CD4-positive, CD25-positive, alpha-beta regulatory T cell (primary cell): ENCODE results near the gene PLEKHA1. TPM values are rescaled to one million over a fixed set of nuclear protein-coding genes. Genes with fewer than 3 reads are reported as not detected.

Experiments used
- ATAC-seq, 2 donors: fragments of 150-1000 bp; cut with Tn5 transposase; one replicate each; pipeline ENCODE4 v1.10.0; 2021; ENCODE audit warnings: low read depth in 2 of 2, moderate number of reproducible peaks in 2 of 2, moderate library complexity in 1 of 2
- DNase-seq, 3 donors: peaks; one replicate each; pipeline versions ENCODE4 v3.0.0 to v3.0.0-alpha.2; 2012 to 2022; ENCODE audit warnings: mixed read lengths in 1 of 3
- H3K27ac ChIP-seq: one replicate; pipeline ENCODE4 v1.7.0; 2013; ENCODE audit warnings: mild to moderate bottlenecking, low read length; ENCODE audit not compliant: insufficient read depth, poor library complexity, severe bottlenecking
- H3K27me3 ChIP-seq: one replicate; pipeline ENCODE4 v1.7.0; 2013; ENCODE audit warnings: low read length; ENCODE audit not compliant: control insufficient read depth, insufficient read depth
- H3K36me3 ChIP-seq: one replicate; pipeline ENCODE4 v1.7.0; 2013; ENCODE audit warnings: mild to moderate bottlenecking, low read length, moderate library complexity; ENCODE audit not compliant: control insufficient read depth, insufficient read depth
- H3K4me1 ChIP-seq: 2 replicates; pipeline ENCODE4 v1.7.0; 2013; ENCODE audit warnings: mild to moderate bottlenecking, low read length; ENCODE audit not compliant: insufficient read depth, control insufficient read depth, poor library complexity, severe bottlenecking
- H3K4me3 ChIP-seq: one replicate; pipeline ENCODE4 v1.7.0; 2013; ENCODE audit warnings: low read depth, mild to moderate bottlenecking, low read length, moderate library complexity
- H3K9me3 ChIP-seq, 2 experiments: 1 replicate in 1 of 2; 2 replicates in 1 of 2; pipeline ENCODE4 v1.7.0; 2013; ENCODE audit warnings: low read length in 2 of 2, mild to moderate bottlenecking in 1 of 2, moderate library complexity in 1 of 2; ENCODE audit not compliant: control insufficient read depth in 2 of 2
- H3K27ac Mint-ChIP-seq, 3 donors: one replicate each; pipeline ENCODE4 v1.8.0; 2020 to 2022; ENCODE audit warnings: mild to moderate bottlenecking in 3 of 3, mixed read lengths in 3 of 3, moderate library complexity in 2 of 3
- H3K27me3 Mint-ChIP-seq: one replicate; pipeline ENCODE4 v1.8.0; 2022; ENCODE audit warnings: mild to moderate bottlenecking, mixed read lengths
- H3K36me3 Mint-ChIP-seq: one replicate; pipeline ENCODE4 v1.8.0; 2020; ENCODE audit warnings: mixed read lengths
- H3K4me1 Mint-ChIP-seq, 4 donors: one replicate each; pipeline ENCODE4 v1.8.0; 2020 to 2022; ENCODE audit warnings: mixed read lengths in 4 of 4, mild to moderate bottlenecking in 1 of 4
- H3K4me3 Mint-ChIP-seq, 4 donors: one replicate each; pipeline ENCODE4 v1.8.0; 2020 to 2022; ENCODE audit warnings: mild to moderate bottlenecking in 4 of 4, mixed read lengths in 4 of 4, moderate library complexity in 3 of 4
- H3K9me3 Mint-ChIP-seq, 7 donors: one replicate each; pipeline ENCODE4 v1.8.0; 2020 to 2022; ENCODE audit warnings: mixed read lengths in 7 of 7, mild to moderate bottlenecking in 3 of 7, moderate library complexity in 2 of 7
- polyA plus RNA-seq, 4 donors: library from polyadenylated mRNA; unstranded; fragments of 300-500 nt; fragmentation: Illumina TruSeq; gene quantifications; one replicate each; pipeline ENCODE4 v1.2.3, GENCODE V29; 2021
- total RNA-seq: library from RNA; stranded (reverse); gene quantifications from one replicate; pipeline ENCODE4 v1.2.3, GENCODE V29; 2022

PLEKHA1 gene
- total and polyA plus RNA-seq, 5 donors from 2014 or later = 35.9 to 112 (median 88.7) TPM

GRCh38 chr10:122419876-122420623 lies 45.5 kb downstream of the PLEKHA1 start:
- DNase-seq (peak in 1 of 3 donors; percentile 32), ATAC-seq (no peak)
- no peaks in the 10 kb centered on the region for H3K27me3 Mint-ChIP-seq
- peaks cover 45 to 93% (median 75%) of the 10 kb centered on the region in 4 donors for H3K4me1 Mint-ChIP-seq
- Histone ChIP-seq H3K9me3 (no peaks in the 10 kb centered on the region), H3K27ac (peak overlapping the region; percentile 65), H3K4me1 (peaks cover 99% of the 10 kb centered on the region), H3K36me3 (peaks cover 2% of the 10 kb centered on the region), H3K4me3 (peak overlapping the region; percentile 21), H3K27me3 (no peaks in the 10 kb centered on the region)
- peak overlapping the region; percentile 88 to 92 (median 91) for H3K27ac Mint-ChIP-seq
- peaks cover 36% of the 10 kb centered on the region for H3K36me3 Mint-ChIP-seq
- peaks cover 0 to 3% (median 1%) of the 10 kb centered on the region in 7 donors for H3K9me3 Mint-ChIP-seq
- peak overlapping the region; percentile 16 to 63 (median 33) for H3K4me3 Mint-ChIP-seq

DNA sequence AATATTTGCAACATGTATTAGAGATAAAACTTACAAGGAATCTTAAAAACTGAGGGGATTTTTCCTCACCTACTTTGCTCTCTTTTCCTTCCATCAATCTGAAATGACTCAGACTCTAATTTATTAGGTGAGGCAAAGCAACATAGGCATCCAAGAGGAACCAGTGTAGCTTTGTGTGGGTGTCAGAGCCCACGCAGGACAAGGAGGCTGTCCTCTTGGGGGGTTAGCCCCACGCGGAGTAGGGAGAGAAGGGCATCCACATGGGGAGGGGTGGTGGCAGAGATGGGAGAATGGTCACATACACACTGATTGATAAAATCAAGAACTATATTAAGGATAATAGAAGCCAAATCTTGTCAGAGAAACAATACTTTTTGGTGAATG lies 46.1 kb downstream of the PLEKHA1 start:
- H3K36me3 Mint-ChIP-seq = peaks cover 34% of the 10 kb centered on the region
- no peaks in the 10 kb centered on the region for H3K9me3 ChIP-seq
- H3K4me1 ChIP-seq = peaks cover 97% of the 10 kb centered on the region
- H3K9me3 Mint-ChIP-seq = peaks cover 0 to 3% (median 1%) of the 10 kb centered on the region in 7 donors
- H3K27me3 Mint-ChIP-seq = no peaks in the 10 kb centered on the region
- peaks cover 2% of the 10 kb centered on the region for H3K36me3 ChIP-seq
- peak overlapping the region; percentile 65 for H3K27ac ChIP-seq
- H3K27ac Mint-ChIP-seq = peak overlapping the region; percentile 91 to 95 (median 92)
- H3K27me3 ChIP-seq = no peaks in the 10 kb centered on the region
- peak overlapping the region; percentile 21 for H3K4me3 ChIP-seq
- peak overlapping the region; percentile 19 to 77 (median 60) for H3K4me3 Mint-ChIP-seq
- no peak for ATAC-seq
- peaks cover 45 to 88% (median 74%) of the 10 kb centered on the region in 4 donors for H3K4me1 Mint-ChIP-seq
- DNase-seq = no peak

DNA sequence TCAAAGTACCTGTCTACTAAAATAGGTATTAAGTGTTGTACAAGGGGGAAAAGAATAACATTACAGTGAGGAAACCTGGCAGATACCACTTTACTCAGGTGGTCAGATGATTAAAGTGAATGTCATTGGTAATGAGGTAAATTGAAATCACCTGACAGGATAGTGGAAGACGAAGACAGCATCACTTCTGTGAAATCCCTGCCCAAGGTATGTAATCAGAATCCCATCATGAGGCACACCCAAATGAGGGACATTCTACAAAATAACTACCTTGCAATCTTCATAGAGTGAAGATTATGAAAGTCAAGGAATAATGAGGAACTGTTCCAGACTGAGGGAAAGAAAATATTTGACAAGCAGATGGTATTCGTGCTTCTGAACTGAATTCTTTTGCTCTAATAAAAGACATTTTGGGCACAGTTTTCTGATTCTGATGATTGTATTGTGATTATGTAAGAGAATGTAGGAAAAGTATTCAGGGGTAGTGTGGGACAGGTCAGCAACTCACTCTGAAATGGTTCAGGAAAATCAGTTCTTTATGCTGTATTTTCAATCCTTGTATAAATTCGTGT lies 46.6 kb downstream of the PLEKHA1 start:
- Mint-ChIP-seq H3K9me3 (peaks cover 0 to 3% (median 1%) of the 10 kb centered on the region in 7 donors), H3K4me1 (peaks cover 40 to 86% (median 72%) of the 10 kb centered on the region in 4 donors), H3K27me3 (no peaks in the 10 kb centered on the region), H3K4me3 (peak overlapping the region; percentile 19 to 77 (median 60)), H3K27ac (peak overlapping the region; percentile 91 to 95 (median 92)), H3K36me3 (peaks cover 33% of the 10 kb centered on the region)
- Histone ChIP-seq H3K9me3 (no peaks in the 10 kb centered on the region), H3K4me1 (peaks cover 95% of the 10 kb centered on the region), H3K4me3 (peak overlapping the region; percentile 21), H3K27ac (peak overlapping the region; percentile 65), H3K36me3 (peaks cover 2% of the 10 kb centered on the region), H3K27me3 (no peaks in the 10 kb centered on the region)
- ATAC-seq (no peak), DNase-seq (peak in 1 of 3 donors; percentile 51)

DNA sequence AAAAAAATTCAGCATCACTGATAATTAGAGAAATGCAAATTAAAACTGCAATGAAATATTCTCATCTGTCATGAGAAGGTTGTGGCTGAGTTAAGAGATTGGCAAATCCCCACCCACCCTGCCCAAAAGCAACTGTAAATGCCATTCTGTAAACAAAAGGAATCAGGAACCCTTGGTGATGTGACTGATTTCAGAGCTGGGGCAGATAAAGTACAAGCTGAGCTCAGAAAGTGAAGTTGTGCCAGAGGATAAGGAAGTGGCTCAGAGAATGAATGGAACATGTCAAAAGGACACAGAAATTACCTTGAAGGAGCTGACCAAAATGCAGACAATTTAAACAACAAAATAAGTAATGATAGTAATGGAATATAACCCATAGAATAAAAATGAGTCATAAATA lies 47.2 kb downstream of the PLEKHA1 start:
- ATAC-seq = no peak
- H3K27ac Mint-ChIP-seq = peak overlapping the region; percentile 87 to 95 (median 92)
- H3K4me3 Mint-ChIP-seq = peak overlapping the region; percentile 38 to 81 (median 70)
- no peak for DNase-seq
- H3K4me3 ChIP-seq = peak overlapping the region; percentile 77
- H3K9me3 Mint-ChIP-seq = peaks cover 0 to 3% (median 1%) of the 10 kb centered on the region in 7 donors
- H3K4me1 Mint-ChIP-seq = peaks cover 37 to 83% (median 68%) of the 10 kb centered on the region in 4 donors
- H3K36me3 Mint-ChIP-seq = peaks cover 32% of the 10 kb centered on the region
- peaks cover 2% of the 10 kb centered on the region for H3K36me3 ChIP-seq
- no peaks in the 10 kb centered on the region for H3K9me3 ChIP-seq
- H3K4me1 ChIP-seq = peaks cover 90% of the 10 kb centered on the region
- no peaks in the 10 kb centered on the region for H3K27me3 Mint-ChIP-seq
- peak overlapping the region; percentile 65 for H3K27ac ChIP-seq
- no peaks in the 10 kb centered on the region for H3K27me3 ChIP-seq

DNA sequence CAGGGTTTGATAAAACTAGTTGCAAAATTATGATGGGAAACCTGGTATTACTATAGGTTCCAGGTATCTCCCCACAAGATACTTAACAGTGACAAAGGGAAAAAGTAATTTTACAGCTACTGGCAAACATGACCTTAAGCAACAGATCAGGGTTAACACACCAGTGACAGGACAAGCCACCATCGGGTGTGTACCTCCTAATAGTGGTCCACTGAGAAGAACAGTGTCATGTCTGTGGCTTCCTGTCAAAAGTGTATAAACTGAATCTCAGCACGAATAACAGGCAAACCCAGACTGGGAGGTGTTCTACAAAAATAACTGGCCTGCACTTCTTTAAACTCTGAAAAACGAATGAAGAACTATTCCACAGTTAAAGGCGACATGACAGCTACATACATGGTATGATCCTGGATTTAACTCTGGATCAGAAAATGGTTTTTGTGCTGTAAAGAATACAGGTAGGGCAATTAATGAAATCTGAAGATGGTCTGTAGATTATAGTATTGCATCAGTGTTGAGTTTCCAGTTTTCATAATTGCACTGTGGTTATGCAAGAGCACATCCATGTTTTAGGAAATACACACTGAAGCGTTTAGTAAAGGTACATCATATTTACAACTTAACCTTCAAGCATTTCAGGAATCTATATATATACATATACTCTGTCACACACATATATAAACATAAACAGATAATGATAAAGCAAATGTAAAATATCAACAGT lies 47.9 kb downstream of the PLEKHA1 start:
- Histone ChIP-seq H3K27ac (peak overlapping the region; percentile 65), H3K27me3 (no peaks in the 10 kb centered on the region), H3K4me3 (peak overlapping the region; percentile 77), H3K9me3 (no peaks in the 10 kb centered on the region), H3K4me1 (peaks cover 90% of the 10 kb centered on the region), H3K36me3 (peaks cover 2% of the 10 kb centered on the region)
- peak overlapping the region; percentile 87 to 99 (median 92) for H3K27ac Mint-ChIP-seq
- peaks cover 0 to 3% (median 0%) of the 10 kb centered on the region in 7 donors for H3K9me3 Mint-ChIP-seq
- H3K27me3 Mint-ChIP-seq = no peaks in the 10 kb centered on the region
- peak overlapping the region; percentile 47 to 82 (median 70) for H3K4me3 Mint-ChIP-seq
- peaks cover 38 to 83% (median 69%) of the 10 kb centered on the region in 4 donors for H3K4me1 Mint-ChIP-seq
- ATAC-seq (peak; percentile 80 to 90), DNase-seq (peak in 2 of 3 donors; percentile 42 to 74)
- peaks cover 37% of the 10 kb centered on the region for H3K36me3 Mint-ChIP-seq

DNA sequence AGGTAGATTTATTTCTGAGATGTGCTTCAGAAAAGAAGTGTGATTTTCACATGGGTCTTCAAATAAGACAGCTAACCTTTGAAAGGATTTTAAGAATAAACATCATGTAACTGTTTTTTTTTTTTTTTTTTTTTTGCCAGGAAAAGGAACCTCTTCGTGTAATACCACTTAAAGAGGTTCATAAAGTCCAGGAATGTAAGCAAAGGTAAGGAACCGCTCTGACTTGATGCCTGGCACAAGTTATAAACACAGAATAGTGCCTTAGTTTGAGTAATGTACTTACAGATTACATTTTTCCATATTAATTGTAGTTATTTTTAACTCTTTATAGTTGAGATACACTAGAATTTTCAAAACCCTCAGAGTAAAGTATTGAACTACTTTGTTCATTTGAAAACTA lies 49.6 kb downstream of the PLEKHA1 start:
- Mint-ChIP-seq H3K36me3 (peaks cover 36% of the 10 kb centered on the region), H3K9me3 (peaks cover 0 to 3% (median 0%) of the 10 kb centered on the region in 7 donors), H3K27me3 (no peaks in the 10 kb centered on the region), H3K4me3 (peak overlapping the region in 1 of 4 donors; percentile 71), H3K27ac (peak overlapping the region in 2 of 3 donors; percentile 89 to 95), H3K4me1 (peaks cover 42 to 77% (median 61%) of the 10 kb centered on the region in 4 donors)
- Histone ChIP-seq H3K36me3 (peaks cover 11% of the 10 kb centered on the region), H3K27ac (peak overlapping the region; percentile 65), H3K4me3 (peak overlapping the region; percentile 20), H3K27me3 (no peaks in the 10 kb centered on the region), H3K9me3 (no peaks in the 10 kb centered on the region), H3K4me1 (peaks cover 78% of the 10 kb centered on the region)
- no peak for DNase-seq
- no peak for ATAC-seq

- H3K27me3 Mint-ChIP-seq = no peaks in the 10 kb centered on the region
- Histone ChIP-seq H3K9me3 (no peaks in the 10 kb centered on the region), H3K36me3 (peaks cover 33% of the 10 kb centered on the region), H3K4me1 (peaks cover 50% of the 10 kb centered on the region), H3K4me3 (peak overlapping the region; percentile 5), H3K27me3 (no peaks in the 10 kb centered on the region), H3K27ac (peak overlapping the region; percentile 56)
- no peak for ATAC-seq
- H3K4me3 Mint-ChIP-seq = peak overlapping the region in 2 of 4 donors; percentile 32 to 39
- H3K27ac Mint-ChIP-seq = peak overlapping the region; percentile 77 to 89 (median 86)
- H3K4me1 Mint-ChIP-seq = peaks cover 32 to 54% (median 44%) of the 10 kb centered on the region in 4 donors
- DNase-seq = no peak
- H3K36me3 Mint-ChIP-seq = peaks cover 44% of the 10 kb centered on the region
- no peaks in the 10 kb centered on the region for H3K9me3 Mint-ChIP-seq
Observed at GRCh38 chr10:122426829-122427228, 52.3 kb downstream of the PLEKHA1 start.
